T-helper 1 cell treated with Interleukin-12 subunit alpha and Interleukin-12 subunit beta and Interleukin-4 antibody, amounts not matched to agents 30 ng/mL and 1 ng/mL, for 36 hours (primary cell): Measurements from ENCODE around the gene MICU1. TPM values are rescaled to one million over a fixed set of nuclear protein-coding genes. Genes with fewer than 3 reads are reported as not detected.

Source experiments
- intact Hi-C: fragments of 100-400 bp; cut with micrococcal nuclease; formaldehyde crosslinking; loops from one replicate; pipeline ENCODE4 v1.15.1; 2024
- total RNA-seq: library from RNA; stranded (reverse); gene quantifications from 2 replicates; pipeline ENCODE4 v1.2.3, GENCODE V29; 2022

The MICU1 gene
- total RNA-seq, 1 donor from 2014 or later: 35.9 TPM

DNA sequence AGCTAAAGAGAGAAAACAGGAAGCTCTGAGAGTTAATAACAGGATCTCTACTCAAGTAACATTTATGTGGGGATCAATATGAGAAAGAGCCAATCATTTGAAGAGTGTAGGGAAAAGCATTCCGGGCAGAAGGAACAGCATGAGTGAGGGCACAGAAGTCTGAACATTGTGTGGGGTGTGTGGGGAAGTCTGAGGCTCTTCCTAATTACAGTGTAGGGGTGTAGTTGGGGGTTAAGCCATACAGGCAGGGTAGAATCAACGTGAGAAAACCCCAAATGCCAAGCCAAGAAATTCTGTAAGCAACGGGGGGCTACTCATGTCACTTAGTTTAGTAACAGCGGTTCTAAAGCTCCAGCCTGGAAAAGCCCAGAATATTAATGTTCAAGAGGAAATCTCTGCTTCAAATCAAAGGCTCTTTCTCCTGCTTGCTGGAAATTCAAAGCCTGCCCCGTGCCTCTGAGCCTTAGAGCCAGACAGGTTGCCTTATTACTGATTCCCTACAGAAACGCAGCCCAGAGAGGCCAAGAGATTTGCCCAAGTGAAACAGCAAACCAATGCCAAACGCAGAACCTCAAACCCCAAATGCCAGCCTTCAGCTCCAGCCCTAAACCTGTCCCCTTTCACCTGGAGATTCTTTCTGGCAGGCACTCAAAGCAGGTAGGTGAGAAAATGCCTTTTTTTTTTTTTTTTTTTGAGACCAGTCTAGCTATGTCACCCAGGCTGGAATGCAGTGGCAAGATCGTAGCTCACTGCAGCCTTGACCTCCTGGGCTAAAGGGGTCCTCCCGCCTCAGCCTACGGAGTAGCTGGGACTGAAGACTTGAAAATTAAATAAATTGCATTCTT, 307.2 kb downstream of the MICU1 start:
- intact Hi-C loops: loop anchor here (1.0 kb wide), 2 partner anchors 7 to 45 kb away; partner anchors contain the start of gene DDIT4

Other genes starting within 250 kb of the MICU1 start
- gene MCU, start 66.1 kb upstream of the MICU1 start, total RNA-seq: 12.2 and 16.1 TPM in 2 replicates